ENCODE results near the gene STK40. TPM values are rescaled to one million over a fixed set of nuclear protein-coding genes. Genes with fewer than 3 reads are reported as not detected.

The STK40 gene
- total RNA-seq, 1 experiment from 2014 or later = 26.2 TPM

- Histone ChIP-seq H4K8ac (replicated peaks; ENCODE audit: insufficient read length, low read depth, low read length) (no peak overlapping the region), H3K23ac (ENCODE audit: insufficient read length, low read depth, low read length) (no peak overlapping the region)
- no peak for TF ChIP-seq CTCF (conservative IDR thresholded peaks at IDR 0.05)
Observed at GRCh38 chr1:36341626-36342320, 44.0 kb downstream of the STK40 start.

More at GRCh38 chr1:36341626-36342320, 44.0 kb downstream of the STK40 start:
- no peak overlapping the region for H2AK5ac ChIP-seq (ENCODE audit: insufficient read length, low read length)
- H2BK12ac ChIP-seq (ENCODE audit: insufficient read length, low read depth, low read length) = no peak overlapping the region
- no peaks in the 10 kb centered on the region for H3K79me1 ChIP-seq (ENCODE audit: insufficient read depth, low read depth, low read length, poor library complexity, severe bottlenecking)
- H2AFZ ChIP-seq (ENCODE audit: low read length) = no peak overlapping the region
- Mint-ChIP-seq H3K27ac (no peak overlapping the region), H3K4me1 (no peaks in the 10 kb centered on the region), H3K9me3 (no peaks in the 10 kb centered on the region), H3K4me3 (no peak overlapping the region), H3K27me3 (ENCODE audit: low read depth) (no peaks in the 10 kb centered on the region; the same call in 1 of the 2 replicates), H3K36me3 (ENCODE audit: insufficient read depth in 1 of 3, low read depth in 3 of 3) (peaks cover 3 to 21% (median 13%) of the 10 kb centered on the region in 3 experiments; a peak in 5 of 7 replicates)
- H2BK120ac ChIP-seq (ENCODE audit: low read depth, low read length, poor library complexity, severe bottlenecking) = no peak overlapping the region
- no peaks in the 10 kb centered on the region for H4K20me1 ChIP-seq (ENCODE audit: control insufficient read depth, insufficient read depth, insufficient read length)
- H3K4me1 ChIP-seq (ENCODE audit: insufficient read depth, low read length) = no peaks in the 10 kb centered on the region
- H3T11ph ChIP-seq (ENCODE audit: low read length) = no peak overlapping the region
- no peaks in the 10 kb centered on the region for H3K79me2 ChIP-seq (ENCODE audit: insufficient read depth, low read length)
- H2BK5ac ChIP-seq (ENCODE audit: insufficient read length, low read length) = no peak overlapping the region
- DNase-seq = no peak
- no peak overlapping the region for H3K18ac ChIP-seq (ENCODE audit: insufficient read length, low read depth, low read length)
- H4K5ac ChIP-seq (ENCODE audit: insufficient read length, low read depth, low read length) = no peak overlapping the region
- no peak overlapping the region for H3K27ac ChIP-seq (ENCODE audit: insufficient read length, low read depth, low read length)
- no peak overlapping the region for H4K91ac ChIP-seq (ENCODE audit: insufficient read length, low read depth, low read length)
- no peak overlapping the region for H3K14ac ChIP-seq (ENCODE audit: insufficient read depth, low read length)
- no peak overlapping the region for H3K56ac ChIP-seq (ENCODE audit: insufficient read length, low read depth, low read length)
- no peaks in the 10 kb centered on the region for H3K23me2 ChIP-seq (ENCODE audit: insufficient read length, low read depth, low read length, poor library complexity, severe bottlenecking)
- no peak overlapping the region for H3K9ac ChIP-seq (ENCODE audit: extremely low read depth, insufficient read length, low read length)
- no CpG with 5 or more reads among the region's 34 CpGs for WGBS (ENCODE audit: extremely low coverage, insufficient read length, low lambda C conversion rate)
- H2BK15ac ChIP-seq (ENCODE audit: low read depth, low read length) = no peak overlapping the region
- H3K27me3 ChIP-seq (ENCODE audit: insufficient read depth, low read length) = no peaks in the 10 kb centered on the region
- H3K9me3 ChIP-seq (ENCODE audit: control insufficient read depth, low read depth, low read length) = no peaks in the 10 kb centered on the region
- H2BK20ac ChIP-seq (ENCODE audit: low read depth, low read length, poor library complexity, severe bottlenecking) = no peak overlapping the region
- no peak overlapping the region for H3K4me2 ChIP-seq (ENCODE audit: insufficient read depth, insufficient read length, low read length)
- no peak overlapping the region for H3K4ac ChIP-seq (ENCODE audit: low read depth, low read length)

All from H9 (cell line).